Right lung (tissue), 10 donors: ENCODE data around the gene IFITM1. TPM values are rescaled to one million over a fixed set of nuclear protein-coding genes. Genes with fewer than 3 reads are reported as not detected.

Experiments
- DNase-seq, 2 donors: peaks; one replicate each; pipeline ENCODE4 v3.0.0-alpha.2; 2013
- long read RNA-seq, 8 donors: transcript quantifications; one replicate each; lab custom pipeline, GENCODE V29; 2026
- polyA plus RNA-seq, 5 donors: library from polyadenylated mRNA; unstranded; fragments of 120-200 nt; gene quantifications; one replicate each; pipeline versions ENCODE4 v1.2.1 to v1.2.3, GENCODE V29; 2013; ENCODE audit warnings: inconsistent platforms in 1 of 5, low replicate concordance in 1 of 5; ENCODE audit not compliant: insufficient read length in 5 of 5, insufficient read depth in 1 of 5

The IFITM1 gene
- polyA plus RNA-seq: 10 to 100 TPM in 4 of 5 donors, 1 to 10 TPM in 1; 9.3 to 14.1 (median 13.2) TPM
- long read RNA-seq, donor 1, transcript IFITM1-202 (2 exons, 855 nt): major isoform, 25 of 25 reads
- long read RNA-seq, donor 1, partial matches to known transcripts: 0 of 25 reads
- long read RNA-seq, donor 1, other reads (novel, unspliced or antisense): 0 of 25 reads
- long read RNA-seq, donor 2, transcript IFITM1-202 (2 exons, 855 nt): major isoform, 8 of 8 reads
- long read RNA-seq, donor 2, partial matches to known transcripts: 0 of 8 reads
- long read RNA-seq, donor 2, other reads (novel, unspliced or antisense): 0 of 8 reads
- long read RNA-seq, donor 3, transcript IFITM1-202 (2 exons, 855 nt): major isoform, 19 of 19 reads
- long read RNA-seq, donor 3, partial matches to known transcripts: 0 of 19 reads
- long read RNA-seq, donor 3, other reads (novel, unspliced or antisense): 0 of 19 reads
- long read RNA-seq, donor 4, transcript IFITM1-202 (2 exons, 855 nt): major isoform, 10 of 10 reads
- long read RNA-seq, donor 4, partial matches to known transcripts: 0 of 10 reads
- long read RNA-seq, donor 4, other reads (novel, unspliced or antisense): 0 of 10 reads
- long read RNA-seq, donor 5, transcript IFITM1-202 (2 exons, 855 nt): major isoform, 21 of 21 reads
- long read RNA-seq, donor 5, partial matches to known transcripts: 0 of 21 reads
- long read RNA-seq, donor 5, other reads (novel, unspliced or antisense): 0 of 21 reads
- long read RNA-seq, donor 6, transcript IFITM1-202 (2 exons, 855 nt): major isoform, 30 of 30 reads
- long read RNA-seq, donor 6, partial matches to known transcripts: 0 of 30 reads
- long read RNA-seq, donor 6, other reads (novel, unspliced or antisense): 0 of 30 reads
- long read RNA-seq, donor 7, transcript IFITM1-202 (2 exons, 855 nt): major isoform, 14 of 14 reads
- long read RNA-seq, donor 7, partial matches to known transcripts: 0 of 14 reads
- long read RNA-seq, donor 7, other reads (novel, unspliced or antisense): 0 of 14 reads
- long read RNA-seq, donor 8, partial matches to known transcripts: 0 of 3 reads
- long read RNA-seq, donor 8, other reads (novel, unspliced or antisense): 0 of 3 reads

GRCh38 chr11:313787-314553 is at the start of gene IFITM1:
TSS of gene IFITM1 (plus strand) at chr11:314040. CDS start at chr11:314171, 131 bp downstream.
- peak in 1 of 2 donors; percentile 66 for DNase-seq

GRCh38 chr11:266676-267439 is 47.0 kb upstream of the IFITM1 start:
- DNase-seq: no peak

GRCh38 chr11:267491-267994 is 46.3 kb upstream of the IFITM1 start:
- no peak for DNase-seq

- peak in 1 of 2 donors; percentile 65 for DNase-seq
Measured at GRCh38 chr11:268716-269145, 45.1 kb upstream of the IFITM1 start.

GRCh38 chr11:269146-269890 is 44.5 kb upstream of the IFITM1 start:
- no peak for DNase-seq

GRCh38 chr11:270451-271318 is 43.2 kb upstream of the IFITM1 start:
- no peak for DNase-seq

DNA sequence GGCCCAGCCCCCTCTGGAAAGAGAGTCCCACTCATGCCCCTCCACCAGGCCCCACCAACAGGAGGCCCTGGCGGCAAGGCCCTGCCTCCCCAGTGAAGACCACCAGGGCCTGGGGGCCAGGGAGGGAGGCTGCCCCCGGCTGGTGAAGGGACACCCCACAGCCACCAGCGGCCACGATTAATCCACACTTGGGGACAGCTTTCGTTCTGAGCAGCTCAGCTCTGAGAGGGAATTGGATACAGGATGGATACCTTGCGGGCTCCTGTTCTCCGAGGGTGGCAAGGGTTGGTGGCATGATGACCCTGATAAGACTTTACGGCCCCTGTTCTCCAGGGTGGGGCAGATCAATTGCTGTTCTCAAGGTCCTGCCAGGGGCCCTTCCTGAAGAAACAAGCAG is 42.5 kb upstream of the IFITM1 start:
- no peak for DNase-seq

DNA sequence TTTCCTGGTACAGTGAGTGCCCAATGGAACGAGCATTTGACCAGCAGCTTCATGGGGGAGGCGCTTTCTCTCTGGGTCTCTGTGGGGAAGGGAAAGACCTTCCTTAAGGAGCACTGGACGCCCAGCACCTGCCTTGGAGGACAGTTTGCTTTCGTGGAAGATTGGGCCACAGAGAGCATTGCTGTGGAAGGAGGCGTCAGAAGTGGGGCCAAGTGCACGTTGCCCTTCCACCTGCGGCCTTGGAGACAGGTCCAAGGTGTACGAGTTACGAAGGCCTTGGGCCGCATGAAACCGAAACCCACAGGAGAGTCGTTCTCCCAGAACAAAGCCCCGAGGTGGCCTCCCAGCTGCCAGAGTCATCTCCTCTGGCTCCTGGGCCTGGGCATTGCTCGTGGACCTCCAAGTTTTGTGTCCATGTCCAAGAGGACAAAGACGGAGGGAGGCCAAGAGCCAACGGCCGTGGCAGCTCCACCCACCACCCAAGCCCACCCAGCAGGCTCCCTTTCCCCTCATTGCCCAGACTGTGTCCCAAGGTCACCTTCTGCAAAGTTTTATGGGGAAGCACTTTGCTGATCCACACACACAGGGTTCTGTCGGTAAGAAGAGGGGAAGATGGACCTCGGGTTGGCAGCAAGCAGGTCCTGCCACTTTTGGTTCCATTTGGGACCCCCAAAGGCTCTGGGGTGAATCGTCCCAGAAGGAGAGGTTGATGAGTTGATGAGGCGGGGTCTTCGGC is 41.5 kb upstream of the IFITM1 start:
- no peak for DNase-seq

DNA sequence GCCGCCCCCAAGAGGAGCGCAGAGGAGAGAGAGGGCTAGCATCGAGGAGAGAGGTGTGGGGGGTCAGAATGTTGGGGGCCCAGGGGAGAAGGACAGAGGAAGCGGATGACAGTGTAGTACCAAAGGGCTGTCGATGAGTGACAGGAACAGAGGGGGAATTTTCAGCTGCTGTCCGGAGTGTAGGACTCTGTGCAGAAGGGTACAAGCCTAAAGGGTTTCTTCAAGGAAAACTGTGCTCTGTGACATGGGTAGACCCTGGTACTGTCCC is 41.0 kb upstream of the IFITM1 start:
- DNase-seq: no peak

DNA sequence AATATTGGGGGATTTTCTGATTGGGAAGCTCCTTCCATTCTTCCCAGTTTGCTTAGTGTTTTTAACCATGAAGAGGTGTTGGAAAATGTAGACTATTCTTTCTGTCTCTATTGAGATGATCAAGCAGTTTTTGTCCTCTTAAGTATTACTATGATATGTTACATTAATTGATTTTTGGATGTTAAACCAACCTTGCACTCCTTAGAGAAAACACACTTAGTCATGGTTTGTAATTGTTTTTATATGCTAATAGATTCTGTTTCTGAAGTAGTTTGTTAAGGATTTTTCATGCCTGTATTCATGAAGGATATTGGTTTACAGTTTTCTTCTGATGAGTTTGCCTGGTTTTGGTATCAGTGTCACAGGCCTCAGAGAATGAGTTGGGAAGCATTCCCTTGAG is 37.6 kb upstream of the IFITM1 start:
- DNase-seq: no peak

DNA sequence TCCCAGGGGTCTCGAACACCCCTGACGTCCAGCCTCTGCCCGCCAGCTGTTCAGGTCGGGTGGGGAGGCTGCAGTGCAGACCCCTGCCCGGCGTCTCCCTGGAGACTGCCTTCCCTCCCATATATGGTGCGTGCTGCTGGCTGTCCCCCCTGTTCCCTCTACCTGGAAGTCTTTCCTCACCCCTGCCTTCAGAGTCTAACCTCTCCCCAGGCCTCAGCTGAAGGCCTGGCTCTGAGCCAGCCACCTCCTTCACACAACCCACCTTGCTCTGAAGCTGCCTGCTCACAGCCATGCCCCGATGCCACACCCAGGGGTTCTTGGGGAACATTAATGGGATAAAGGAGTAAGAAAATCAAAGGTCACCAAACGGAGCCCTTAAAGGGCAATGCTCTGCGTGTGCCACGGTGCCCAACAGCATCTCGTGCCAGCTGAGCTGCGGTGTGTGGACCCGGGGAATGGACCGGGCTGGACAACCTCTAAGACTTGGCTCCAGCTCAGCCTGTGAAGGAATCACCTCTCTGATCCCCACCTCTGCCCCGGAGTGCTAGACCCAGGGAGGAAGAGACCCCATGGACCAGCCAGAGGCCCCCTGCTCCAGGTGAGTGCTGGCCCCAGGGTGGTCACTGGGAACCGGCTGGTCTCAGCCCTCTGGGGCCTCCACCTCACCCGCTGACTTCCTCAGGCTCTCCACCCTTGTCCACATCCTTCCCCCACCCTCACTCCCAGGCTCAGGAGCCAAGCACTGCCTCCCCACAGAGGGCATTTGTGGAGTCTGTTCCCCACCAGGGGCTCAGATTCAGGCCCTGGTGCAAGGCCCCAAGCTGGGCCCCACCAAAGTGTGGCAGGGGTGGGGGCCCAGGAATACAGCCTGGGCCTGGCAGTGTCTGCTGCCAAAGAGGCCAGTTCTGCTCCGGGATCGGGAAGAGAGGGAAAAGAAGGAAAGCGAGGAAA is 35.6 kb upstream of the IFITM1 start, which contains the start of gene NLRP6:
Gene NLRP6 (plus strand): TSS at position 407 of the 951 bp plus-strand sequence. CDS start 163 bp downstream, at position 570.
- DNase-seq: no peak

DNA sequence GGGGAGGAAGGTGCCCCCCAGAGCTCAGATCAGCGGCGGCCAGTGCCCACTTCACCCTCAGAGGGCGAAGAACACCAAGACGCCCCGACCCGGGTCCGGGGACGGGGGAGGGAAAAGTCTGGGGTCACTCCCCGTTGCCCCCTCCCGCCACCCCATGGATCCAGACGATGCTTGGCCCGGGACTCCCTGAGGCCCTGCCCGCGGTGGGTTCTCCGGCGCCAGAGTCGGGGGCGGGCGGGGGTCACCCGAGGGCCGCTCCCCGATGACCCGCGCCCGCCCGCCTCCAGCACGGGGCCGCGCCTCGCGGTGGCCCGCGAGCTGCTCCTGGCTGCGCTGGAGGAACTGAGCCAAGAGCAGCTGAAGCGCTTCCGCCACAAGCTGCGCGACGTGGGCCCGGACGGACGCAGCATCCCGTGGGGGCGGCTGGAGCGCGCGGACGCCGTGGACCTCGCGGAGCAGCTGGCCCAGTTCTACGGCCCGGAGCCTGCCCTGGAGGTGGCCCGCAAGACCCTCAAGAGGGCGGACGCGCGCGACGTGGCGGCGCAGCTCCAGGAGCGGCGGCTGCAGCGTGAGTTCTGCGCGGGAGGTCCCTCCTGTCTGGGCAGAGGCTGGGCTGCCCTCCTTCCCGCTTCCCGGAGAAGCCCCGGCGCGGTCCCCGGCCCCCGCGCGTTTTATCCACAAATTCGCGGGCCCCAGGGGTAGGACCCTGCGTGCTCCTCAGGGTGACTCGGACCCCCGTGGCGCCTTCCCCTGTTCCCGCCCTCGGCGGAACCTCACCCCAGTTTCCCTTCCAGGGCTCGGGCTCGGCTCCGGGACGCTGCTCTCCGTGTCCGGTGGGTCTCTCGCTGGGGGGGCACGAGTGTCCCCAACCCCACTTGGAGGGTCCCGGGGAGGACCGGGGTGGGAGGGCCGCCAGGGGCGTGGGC is 34.5 kb upstream of the IFITM1 start:
- DNase-seq: no peak

DNA sequence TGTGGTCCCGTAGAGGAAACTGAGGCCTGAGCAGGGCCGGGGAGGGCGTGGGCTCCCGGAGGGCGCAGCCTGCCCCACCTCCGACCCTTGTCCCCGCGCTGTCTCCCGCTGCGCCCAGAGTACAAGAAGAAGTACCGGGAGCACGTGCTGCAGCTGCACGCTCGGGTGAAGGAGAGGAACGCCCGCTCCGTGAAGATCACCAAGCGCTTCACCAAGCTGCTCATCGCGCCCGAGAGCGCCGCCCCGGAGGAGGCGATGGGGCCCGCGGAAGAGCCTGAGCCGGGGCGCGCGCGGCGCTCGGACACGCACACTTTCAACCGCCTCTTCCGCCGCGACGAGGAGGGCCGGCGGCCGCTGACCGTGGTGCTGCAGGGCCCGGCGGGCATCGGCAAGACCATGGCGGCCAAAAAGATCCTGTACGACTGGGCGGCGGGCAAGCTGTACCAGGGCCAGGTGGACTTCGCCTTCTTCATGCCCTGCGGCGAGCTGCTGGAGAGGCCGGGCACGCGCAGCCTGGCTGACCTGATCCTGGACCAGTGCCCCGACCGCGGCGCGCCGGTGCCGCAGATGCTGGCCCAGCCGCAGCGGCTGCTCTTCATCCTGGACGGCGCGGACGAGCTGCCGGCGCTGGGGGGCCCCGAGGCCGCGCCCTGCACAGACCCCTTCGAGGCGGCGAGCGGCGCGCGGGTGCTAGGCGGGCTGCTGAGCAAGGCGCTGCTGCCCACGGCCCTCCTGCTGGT is 33.7 kb upstream of the IFITM1 start:
- no peak for DNase-seq

DNA sequence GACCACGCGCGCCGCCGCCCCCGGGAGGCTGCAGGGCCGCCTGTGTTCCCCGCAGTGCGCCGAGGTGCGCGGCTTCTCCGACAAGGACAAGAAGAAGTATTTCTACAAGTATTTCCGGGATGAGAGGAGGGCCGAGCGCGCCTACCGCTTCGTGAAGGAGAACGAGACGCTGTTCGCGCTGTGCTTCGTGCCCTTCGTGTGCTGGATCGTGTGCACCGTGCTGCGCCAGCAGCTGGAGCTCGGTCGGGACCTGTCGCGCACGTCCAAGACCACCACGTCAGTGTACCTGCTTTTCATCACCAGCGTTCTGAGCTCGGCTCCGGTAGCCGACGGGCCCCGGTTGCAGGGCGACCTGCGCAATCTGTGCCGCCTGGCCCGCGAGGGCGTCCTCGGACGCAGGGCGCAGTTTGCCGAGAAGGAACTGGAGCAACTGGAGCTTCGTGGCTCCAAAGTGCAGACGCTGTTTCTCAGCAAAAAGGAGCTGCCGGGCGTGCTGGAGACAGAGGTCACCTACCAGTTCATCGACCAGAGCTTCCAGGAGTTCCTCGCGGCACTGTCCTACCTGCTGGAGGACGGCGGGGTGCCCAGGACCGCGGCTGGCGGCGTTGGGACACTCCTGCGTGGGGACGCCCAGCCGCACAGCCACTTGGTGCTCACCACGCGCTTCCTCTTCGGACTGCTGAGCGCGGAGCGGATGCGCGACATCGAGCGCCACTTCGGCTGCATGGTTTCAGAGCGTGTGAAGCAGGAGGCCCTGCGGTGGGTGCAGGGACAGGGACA is 32.9 kb upstream of the IFITM1 start:
- no peak for DNase-seq
